Measurements from ENCODE around the gene GMPPA. TPM values are rescaled to one million over a fixed set of nuclear protein-coding genes. Genes with fewer than 3 reads are reported as not detected.

The GMPPA gene
- total RNA-seq, 1 donor, result 66.3 TPM

GRCh38 chr2:219520079-219520478 is 21.4 kb downstream of the GMPPA start:
- DNase-seq (ENCODE audit: low read depth), result no peak
- H3K4me3 ChIP-seq (ENCODE audit: low read depth, low read length), result no peak overlapping the region
- TF ChIP-seq CTCF (IDR thresholded peaks at IDR 0.05; ENCODE audit: insufficient read depth, low read length), result no peak

- H3K4me3 ChIP-seq (ENCODE audit: low read depth, low read length), result no peak overlapping the region
- TF ChIP-seq CTCF (IDR thresholded peaks at IDR 0.05; ENCODE audit: insufficient read depth, low read length), result peak; percentile 93
- DNase-seq (ENCODE audit: low read depth), result peak; percentile 46
These were observed 22.6 kb downstream of the GMPPA start for GRCh38 chr2:219521066-219521880.

DNA sequence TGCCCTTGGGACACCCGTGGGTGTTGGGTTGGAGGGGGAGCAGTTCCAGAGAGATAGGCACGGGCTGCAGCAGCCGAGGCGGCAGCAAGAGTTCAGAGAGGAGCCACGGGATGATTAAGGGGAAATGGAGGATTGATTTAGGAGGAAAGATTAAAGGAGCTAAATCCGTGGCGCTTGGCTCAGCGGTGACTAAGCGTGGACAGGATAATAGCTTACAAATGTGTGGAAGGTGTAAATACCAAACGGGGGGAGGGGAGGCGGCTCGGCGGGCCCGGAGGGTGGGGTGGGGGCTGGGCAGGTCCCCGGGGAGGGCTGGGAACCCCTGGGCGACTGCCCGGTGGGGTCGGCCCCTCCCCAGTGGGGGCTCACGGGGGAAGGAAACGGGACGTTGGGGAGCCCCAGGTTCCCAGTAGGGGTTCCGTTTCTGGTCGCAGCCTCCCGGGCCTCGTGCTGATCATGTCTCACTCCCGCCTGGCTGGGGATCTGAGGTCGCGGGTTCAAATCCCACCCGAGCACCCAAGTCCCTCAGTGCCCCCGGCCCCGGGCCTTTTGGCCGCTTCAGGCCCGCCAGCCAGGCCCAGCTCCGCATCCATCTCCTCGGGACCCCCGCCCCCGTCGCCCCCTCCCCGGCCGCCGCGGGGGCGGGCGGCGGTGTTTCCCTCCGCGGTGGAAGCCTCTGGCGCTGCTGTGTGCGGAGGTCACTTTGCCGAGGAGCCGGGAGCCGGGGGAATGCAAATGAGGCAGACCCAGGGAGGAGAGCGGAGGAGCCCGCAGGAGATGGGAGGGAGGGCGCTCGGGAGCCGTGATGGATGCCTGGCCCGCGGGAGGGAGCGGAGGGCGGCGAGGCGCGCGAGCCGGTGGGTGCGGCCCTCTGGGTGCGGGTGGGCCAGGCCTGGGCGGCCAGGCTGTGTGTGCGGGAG is 23.7 kb downstream of the GMPPA start:
- no peak overlapping the region for H3K4me3 ChIP-seq (ENCODE audit: low read depth, low read length)
- peak; percentile 78 for DNase-seq (ENCODE audit: low read depth)
- TF ChIP-seq CTCF (IDR thresholded peaks at IDR 0.05; ENCODE audit: insufficient read depth, low read length), result no peak

- TF ChIP-seq CTCF (IDR thresholded peaks at IDR 0.05; ENCODE audit: insufficient read depth, low read length), result no peak
- H3K4me3 ChIP-seq (ENCODE audit: low read depth, low read length), result no peak overlapping the region
- DNase-seq (ENCODE audit: low read depth), result no peak
These were observed 24.5 kb downstream of the GMPPA start for GRCh38 chr2:219523031-219523671.

DNA sequence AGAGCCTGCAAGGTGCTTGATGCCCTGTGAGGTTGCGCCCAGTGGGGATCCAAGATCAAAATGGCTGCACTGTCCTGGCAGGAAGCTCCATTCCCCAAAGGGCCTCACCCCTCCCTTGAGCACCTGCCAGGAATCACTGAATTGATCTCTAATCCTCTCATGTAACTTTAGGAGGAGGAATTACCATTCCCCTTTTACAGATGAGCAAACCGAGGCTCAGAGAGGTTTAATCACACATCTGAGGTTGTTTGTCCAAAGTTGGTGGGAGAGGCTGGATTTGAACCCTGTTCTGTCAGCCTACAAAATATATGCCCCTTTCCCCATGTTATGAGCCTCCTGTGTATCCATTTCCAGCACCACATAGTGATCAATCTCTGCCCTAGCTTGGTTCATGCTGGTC is 26.1 kb downstream of the GMPPA start:
- DNase-seq (ENCODE audit: low read depth), result no peak
- TF ChIP-seq CTCF (IDR thresholded peaks at IDR 0.05; ENCODE audit: insufficient read depth, low read length), result no peak
- no peak overlapping the region for H3K4me3 ChIP-seq (ENCODE audit: low read depth, low read length)

DNA sequence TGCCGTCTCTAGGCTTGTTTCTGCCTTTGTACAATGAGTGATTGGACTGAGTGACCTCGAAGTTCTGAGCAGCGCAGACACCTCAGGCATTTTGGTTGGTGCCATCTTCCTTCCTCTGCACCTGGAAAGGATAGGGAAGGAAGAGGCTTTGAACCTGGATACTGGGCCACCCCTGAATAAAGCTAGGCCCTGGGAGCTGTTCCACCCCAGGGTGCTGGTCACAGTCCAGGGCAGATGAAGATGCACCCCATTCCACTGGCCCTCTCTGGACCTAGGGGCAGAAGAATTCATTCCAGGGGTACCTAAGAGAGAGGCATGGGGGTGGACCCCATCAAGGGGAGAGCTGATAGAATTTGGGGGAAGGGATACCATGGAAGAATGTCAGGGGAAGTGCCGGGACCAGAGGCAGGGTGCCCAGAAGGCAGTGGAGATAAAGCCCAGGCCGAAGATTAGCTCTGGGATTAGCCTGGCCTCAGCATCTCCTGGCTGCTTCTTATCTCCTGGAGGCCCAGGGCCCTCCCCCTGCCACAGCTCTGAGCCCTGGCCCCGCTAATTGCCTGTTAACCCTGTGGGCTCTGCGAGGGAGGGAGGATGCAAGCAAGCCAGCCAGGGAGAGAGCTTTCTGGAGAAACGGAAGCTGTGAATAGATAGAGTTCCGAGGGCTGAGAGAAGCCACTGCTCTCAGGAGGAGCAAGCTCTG is 27.0 kb downstream of the GMPPA start:
- TF ChIP-seq CTCF (IDR thresholded peaks at IDR 0.05; ENCODE audit: insufficient read depth, low read length), result no peak
- DNase-seq (ENCODE audit: low read depth), result peak; percentile 52
- H3K4me3 ChIP-seq (ENCODE audit: low read depth, low read length), result no peak overlapping the region
